HepG2 (cell line): Measurements from ENCODE around the gene PASD1.

Experiments used
- BORCS8-MEF2B ChIP-seq: sonication (generic); formaldehyde crosslinking; IDR thresholded peaks from 2 replicates; pipeline ENCODE4 v1.8.0; 2022; ENCODE audit warnings: mild to moderate bottlenecking, missing genetic modification reagents
- CHD2 ChIP-seq: IDR thresholded peaks from 2 replicates; pipeline ENCODE4 v1.6.1; 2011; ENCODE audit warnings: low read depth, low read length, improper control_type of control experiment
- CTCF ChIP-seq: sonication (generic); formaldehyde crosslinking; IDR thresholded peaks from 2 replicates; pipeline ENCODE4 v1.5.0; 2020; ENCODE audit warnings: mild to moderate bottlenecking, missing genetic modification reagents, moderate library complexity
- JUNB ChIP-seq: sonication (generic); formaldehyde crosslinking; IDR thresholded peaks from 2 replicates; pipeline ENCODE4 v1.8.0; 2022; ENCODE audit warnings: missing genetic modification reagents, mild to moderate bottlenecking, borderline replicate concordance
- MIXL1 ChIP-seq: IDR thresholded peaks from 2 replicates; pipeline ENCODE4 v1.6.1; 2016
- SMAD1 ChIP-seq: sonication (generic); formaldehyde crosslinking; IDR thresholded peaks from 2 replicates; pipeline ENCODE4 v1.4.0; 2020; ENCODE audit warnings: missing genetic modification reagents, low read depth, mild to moderate bottlenecking, borderline replicate concordance
- ZFP36 ChIP-seq: fragments of 150-350 bp; IDR thresholded peaks from 2 replicates; pipeline ENCODE4 v1.6.1; 2018; ENCODE audit warnings: borderline replicate concordance, low read length, low read depth; ENCODE audit not compliant: partially characterized antibody
- ZNF274 ChIP-seq: sonication (generic); formaldehyde crosslinking; IDR thresholded peaks from 2 replicates; pipeline ENCODE4 v1.5.1; 2020; ENCODE audit warnings: mild to moderate bottlenecking, missing genetic modification reagents
- TF ChIP-seq, protein P1 (sequence below): sonication (generic); formaldehyde crosslinking; conservative IDR thresholded peaks from 2 replicates; pipeline ENCODE4 v1.4.0; 2020; ENCODE audit warnings: missing genetic modification reagents

DNA sequence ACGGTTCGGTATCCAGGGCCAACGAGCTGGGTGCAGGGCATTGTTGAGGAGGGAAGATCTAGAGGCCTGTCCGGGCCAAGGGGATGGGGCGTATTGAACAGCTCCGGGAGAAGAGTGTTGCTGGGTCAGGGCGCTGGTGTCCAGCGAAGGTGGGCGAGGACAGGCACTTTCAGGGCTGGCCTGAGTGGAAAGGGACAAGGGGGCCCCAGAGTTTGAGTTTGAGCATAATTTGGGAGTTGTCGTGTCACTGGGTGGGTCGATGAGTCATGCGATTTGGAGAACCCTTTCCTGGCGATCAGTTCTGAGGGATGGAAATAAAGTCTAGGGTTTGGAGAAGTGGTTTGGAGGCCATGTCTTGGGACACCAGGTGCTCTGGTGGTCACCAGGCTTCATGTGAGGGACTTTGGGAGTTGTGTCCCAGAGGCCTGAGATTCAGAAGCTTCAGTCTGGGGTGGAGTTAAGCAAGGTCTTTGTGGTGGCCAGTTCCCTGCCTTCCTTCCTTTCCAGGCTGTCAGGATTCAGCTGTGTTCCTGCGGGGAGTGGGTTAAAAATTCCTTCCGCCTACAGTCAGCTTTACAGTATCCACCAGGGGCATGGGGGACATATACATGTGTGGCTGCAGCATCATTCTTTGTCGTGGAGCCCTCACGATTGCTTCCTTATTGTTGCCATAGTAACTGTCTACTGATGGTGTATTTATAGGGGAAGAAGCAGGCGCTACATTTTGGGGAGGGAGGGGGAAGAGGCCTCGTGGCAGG, 132.3 kb downstream of the PASD1 start:
- TF ChIP-seq CHD2, result no peak
- no peak for TF ChIP-seq CTCF
- no peak for TF ChIP-seq MIXL1 (CRISPR knock-in tag)
- no peak for TF ChIP-seq JUNB (CRISPR knock-in tag)
- no peak for TF ChIP-seq BORCS8-MEF2B (CRISPR knock-in tag)
- no peak for TF ChIP-seq SMAD1 (CRISPR knock-in tag)
- no peak for TF ChIP-seq ZFP36
- TF ChIP-seq, protein P1, sequence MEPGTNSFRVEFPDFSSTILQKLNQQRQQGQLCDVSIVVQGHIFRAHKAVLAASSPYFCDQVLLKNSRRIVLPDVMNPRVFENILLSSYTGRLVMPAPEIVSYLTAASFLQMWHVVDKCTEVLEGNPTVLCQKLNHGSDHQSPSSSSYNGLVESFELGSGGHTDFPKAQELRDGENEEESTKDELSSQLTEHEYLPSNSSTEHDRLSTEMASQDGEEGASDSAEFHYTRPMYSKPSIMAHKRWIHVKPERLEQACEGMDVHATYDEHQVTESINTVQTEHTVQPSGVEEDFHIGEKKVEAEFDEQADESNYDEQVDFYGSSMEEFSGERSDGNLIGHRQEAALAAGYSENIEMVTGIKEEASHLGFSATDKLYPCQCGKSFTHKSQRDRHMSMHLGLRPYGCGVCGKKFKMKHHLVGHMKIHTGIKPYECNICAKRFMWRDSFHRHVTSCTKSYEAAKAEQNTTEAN, result no peak
- no peak for TF ChIP-seq ZNF274 (CRISPR knock-in tag)
